ENCODE results near the gene STX18.
"Not testable (repeated sequence)": the region's sequence is repeated elsewhere in the genome, so short reads cannot be mapped to it uniquely, and the experiment has no call there.

The STX18 gene

GRCh38 chr4:4424499-4425115, 117.2 kb downstream of the STX18 start:
- TF ChIP-seq EZH2 (IDR thresholded peaks at IDR 0.05) = no peak
- TF ChIP-seq FOXP2 (optimal IDR thresholded peaks at IDR 0.05; ENCODE audit: control extremely low read depth, extremely low read length, insufficient read depth) = no peak
- no peak for TF ChIP-seq POLR2AphosphoS5 (IDR thresholded peaks at IDR 0.05; ENCODE audit: borderline replicate concordance, low read depth, low read length)
- Histone ChIP-seq H3K9ac (ENCODE audit: insufficient read length) (no peak overlapping the region), H3K9me3 (ENCODE audit: low read depth, low read length) (no peaks in the 10 kb centered on the region), H3K4me3 (no peak overlapping the region), H3K36me3 (ENCODE audit: insufficient read depth, low read length) (peaks cover 12% of the 10 kb centered on the region; the same call in 1 of the 2 replicates), H3K27ac (no peak overlapping the region)
- no peak for DNase-seq (ENCODE audit: low read depth, low spot score)

GRCh38 chr4:4423706-4424498, 117.9 kb downstream of the STX18 start:
- Histone ChIP-seq H3K36me3 (ENCODE audit: insufficient read depth, low read length) (peaks cover 19% of the 10 kb centered on the region; the same call in 1 of the 2 replicates), H3K9me3 (ENCODE audit: low read depth, low read length) (no peaks in the 10 kb centered on the region), H3K4me3 (no peak overlapping the region), H3K9ac (ENCODE audit: insufficient read length) (no peak overlapping the region), H3K27ac (no peak overlapping the region)
- TF ChIP-seq POLR2AphosphoS5 (IDR thresholded peaks at IDR 0.05; ENCODE audit: borderline replicate concordance, low read depth, low read length) (no peak), EZH2 (IDR thresholded peaks at IDR 0.05) (no peak), FOXP2 (optimal IDR thresholded peaks at IDR 0.05; ENCODE audit: control extremely low read depth, extremely low read length, insufficient read depth) (no peak)
- DNase-seq (ENCODE audit: low read depth, low spot score) = no peak

- no peak overlapping the region for H3K27ac ChIP-seq
- TF ChIP-seq FOXP2 (optimal IDR thresholded peaks at IDR 0.05; ENCODE audit: control extremely low read depth, extremely low read length, insufficient read depth) (no peak), POLR2AphosphoS5 (IDR thresholded peaks at IDR 0.05; ENCODE audit: borderline replicate concordance, low read depth, low read length) (no peak), EZH2 (IDR thresholded peaks at IDR 0.05) (no peak)
Measured at GRCh38 chr4:4422856-4423499, 118.9 kb downstream of the STX18 start.

GRCh38 chr4:4422117-4422516, 119.7 kb downstream of the STX18 start:
- H3K9ac ChIP-seq (ENCODE audit: insufficient read length); DNase-seq (ENCODE audit: low read depth, low spot score); H3K4me3 ChIP-seq; H3K27ac ChIP-seq; H3K9me3 ChIP-seq (ENCODE audit: low read depth, low read length): not testable (repeated sequence)
- H3K36me3 ChIP-seq (ENCODE audit: insufficient read depth, low read length) = peaks cover 26% of the 10 kb centered on the region; the same call in 1 of the 2 replicates

More at GRCh38 chr4:4422856-4423499, 118.9 kb downstream of the STX18 start:
- Histone ChIP-seq H3K4me3 (no peak overlapping the region), H3K36me3 (ENCODE audit: insufficient read depth, low read length) (peaks cover 26% of the 10 kb centered on the region; the same call in 1 of the 2 replicates), H3K9me3 (ENCODE audit: low read depth, low read length) (no peaks in the 10 kb centered on the region), H3K9ac (ENCODE audit: insufficient read length) (no peak overlapping the region)
- no peak for DNase-seq (ENCODE audit: low read depth, low spot score)

GRCh38 chr4:4421356-4421755, 120.5 kb downstream of the STX18 start:
- Histone ChIP-seq H3K27ac (no peak overlapping the region), H3K9ac (ENCODE audit: insufficient read length) (no peak overlapping the region), H3K9me3 (ENCODE audit: low read depth, low read length) (no peaks in the 10 kb centered on the region), H3K4me3 (no peak overlapping the region), H3K36me3 (ENCODE audit: insufficient read depth, low read length) (peaks cover 26% of the 10 kb centered on the region; the same call in 1 of the 2 replicates)
- no peak for DNase-seq (ENCODE audit: low read depth, low spot score)
- TF ChIP-seq FOXP2 (optimal IDR thresholded peaks at IDR 0.05; ENCODE audit: control extremely low read depth, extremely low read length, insufficient read depth) = no peak
- TF ChIP-seq EZH2 (IDR thresholded peaks at IDR 0.05) = no peak
- no peak for TF ChIP-seq POLR2AphosphoS5 (IDR thresholded peaks at IDR 0.05; ENCODE audit: borderline replicate concordance, low read depth, low read length)

- no peak for DNase-seq (ENCODE audit: low read depth, low spot score)
- H3K36me3 ChIP-seq (ENCODE audit: insufficient read depth, low read length) = peaks cover 26% of the 10 kb centered on the region; the same call in 1 of the 2 replicates
Measured at GRCh38 chr4:4420421-4420820, 121.4 kb downstream of the STX18 start.

GRCh38 chr4:4419896-4420295, 122.0 kb downstream of the STX18 start:
- Histone ChIP-seq H3K9me3 (ENCODE audit: low read depth, low read length) (no peaks in the 10 kb centered on the region), H3K4me3 (no peak overlapping the region), H3K27ac (no peak overlapping the region), H3K9ac (ENCODE audit: insufficient read length) (no peak overlapping the region), H3K36me3 (ENCODE audit: insufficient read depth, low read length) (peaks cover 26% of the 10 kb centered on the region; the same call in 1 of the 2 replicates)
- TF ChIP-seq FOXP2 (optimal IDR thresholded peaks at IDR 0.05; ENCODE audit: control extremely low read depth, extremely low read length, insufficient read depth) (no peak), POLR2AphosphoS5 (IDR thresholded peaks at IDR 0.05; ENCODE audit: borderline replicate concordance, low read depth, low read length) (no peak), EZH2 (IDR thresholded peaks at IDR 0.05) (no peak)
- no peak for DNase-seq (ENCODE audit: low read depth, low spot score)

More at GRCh38 chr4:4420421-4420820, 121.4 kb downstream of the STX18 start:
- H3K9ac ChIP-seq (ENCODE audit: insufficient read length) = no peak overlapping the region
- H3K9me3 ChIP-seq (ENCODE audit: low read depth, low read length) = no peaks in the 10 kb centered on the region
- H3K27ac ChIP-seq = no peak overlapping the region
- H3K4me3 ChIP-seq = no peak overlapping the region
- TF ChIP-seq FOXP2 (optimal IDR thresholded peaks at IDR 0.05; ENCODE audit: control extremely low read depth, extremely low read length, insufficient read depth) (no peak), EZH2 (IDR thresholded peaks at IDR 0.05) (no peak), POLR2AphosphoS5 (IDR thresholded peaks at IDR 0.05; ENCODE audit: borderline replicate concordance, low read depth, low read length) (no peak)

- Histone ChIP-seq H3K9ac (ENCODE audit: insufficient read length) (no peak overlapping the region), H3K9me3 (ENCODE audit: low read depth, low read length) (no peaks in the 10 kb centered on the region), H3K27ac (no peak overlapping the region), H3K36me3 (ENCODE audit: insufficient read depth, low read length) (peaks cover 26% of the 10 kb centered on the region; the same call in 1 of the 2 replicates), H3K4me3 (no peak overlapping the region)
- no peak for DNase-seq (ENCODE audit: low read depth, low spot score)
- no peak for TF ChIP-seq POLR2AphosphoS5 (IDR thresholded peaks at IDR 0.05; ENCODE audit: borderline replicate concordance, low read depth, low read length)
- TF ChIP-seq EZH2 (IDR thresholded peaks at IDR 0.05) = no peak
- TF ChIP-seq FOXP2 (optimal IDR thresholded peaks at IDR 0.05; ENCODE audit: control extremely low read depth, extremely low read length, insufficient read depth) = no peak
Measured at GRCh38 chr4:4418676-4419390, 123.0 kb downstream of the STX18 start.
